Prostate gland (tissue), 2 donors: Measurements from ENCODE around the gene NDUFA13. TPM values are rescaled to one million over a fixed set of nuclear protein-coding genes. Genes with fewer than 3 reads are reported as not detected.

Experiments used
- DNase-seq: peaks from one replicate; pipeline ENCODE4 v3.0.0-alpha.2; 2019; ENCODE audit warnings: low spot score
- H3K27ac ChIP-seq, 2 donors: fragments of 200-600 bp; sonication (generic); 2 replicates each; pipeline ENCODE4 v1.5.1; 2017 to 2019
- H3K27me3 ChIP-seq: fragments of 200-600 bp; sonication (generic); replicated peaks from 2 replicates; pipeline ENCODE4 v1.5.1; 2019; ENCODE audit not compliant: insufficient read depth
- H3K36me3 ChIP-seq, 2 donors: fragments of 200-600 bp; sonication (generic); 1 replicate in 1 of 2; 2 replicates in 1 of 2; pipeline versions ENCODE4 v1.5.1 to v1.8.1; 2017 to 2019
- H3K4me1 ChIP-seq: fragments of 200-600 bp; sonication (generic); replicated peaks from 2 replicates; pipeline ENCODE4 v1.5.1; 2019
- H3K4me3 ChIP-seq, 2 donors: fragments of 200-600 bp; sonication (generic); 2 replicates each; pipeline ENCODE4 v1.5.1; 2017 to 2019
- H3K9me3 ChIP-seq: fragments of 200-600 bp; sonication (generic); 2 replicates; pipeline ENCODE4 v1.5.1; 2017
- POLR2A ChIP-seq: fragments of 450-650 bp; IDR thresholded peaks from one replicate; pipeline ENCODE4 v1.6.1; 2016; ENCODE audit warnings: antibody characterized with exemption, mild to moderate bottlenecking
- POLR2AphosphoS5 ChIP-seq: sonication (generic); formaldehyde crosslinking; IDR thresholded peaks from one replicate; pipeline ENCODE4 v1.6.1; 2017; ENCODE audit warnings: antibody characterized with exemption
- WGBS: methylation state at CpG from one replicate; pipeline ENCODE4 v1.1.5; 2018; 5-methylcytosine and 5-hydroxymethylcytosine counted together
- intact Hi-C: fragments of 100-400 bp; cut with DNase I; formaldehyde crosslinking; loops from one replicate; pipeline ENCODE4 v1.14.2; 2022
- total RNA-seq, 2 donors: library from RNA; depleted of rRNA; stranded (reverse); fragments of >200 nt; gene quantifications; one replicate each; pipeline ENCODE4 v1.1.0, GENCODE V29; 2016
- TF ChIP-seq, protein P1 (sequence below), 4 experiments: fragments of 200-600 bp in 2 of 4; fragments of 450-650 bp in 2 of 4; sonication (generic) in 2 of 4; IDR thresholded peaks; 1 replicate in 3 of 4; 2 replicates in 1 of 4; pipeline ENCODE4 v1.5.1; 2016 to 2019; ENCODE audit warnings: antibody characterized with exemption in 4 of 4, mild to moderate bottlenecking in 2 of 4, moderate library complexity in 2 of 4

The NDUFA13 gene
- total RNA-seq, 2 donors from 2014 or later = 46.0 to 57.4 TPM

GRCh38 chr19:19541616-19542015 lies 25.6 kb downstream of the NDUFA13 start:
- DNase-seq = no peak
- H3K27me3 ChIP-seq = peaks cover 6% of the 10 kb centered on the region
- no peaks in the 10 kb centered on the region for H3K36me3 ChIP-seq
- no peaks in the 10 kb centered on the region for H3K9me3 ChIP-seq
- intact Hi-C loops = no loop called here
- TF ChIP-seq POLR2A (no peak), POLR2AphosphoS5 (no peak)
- TF ChIP-seq, protein P1, sequence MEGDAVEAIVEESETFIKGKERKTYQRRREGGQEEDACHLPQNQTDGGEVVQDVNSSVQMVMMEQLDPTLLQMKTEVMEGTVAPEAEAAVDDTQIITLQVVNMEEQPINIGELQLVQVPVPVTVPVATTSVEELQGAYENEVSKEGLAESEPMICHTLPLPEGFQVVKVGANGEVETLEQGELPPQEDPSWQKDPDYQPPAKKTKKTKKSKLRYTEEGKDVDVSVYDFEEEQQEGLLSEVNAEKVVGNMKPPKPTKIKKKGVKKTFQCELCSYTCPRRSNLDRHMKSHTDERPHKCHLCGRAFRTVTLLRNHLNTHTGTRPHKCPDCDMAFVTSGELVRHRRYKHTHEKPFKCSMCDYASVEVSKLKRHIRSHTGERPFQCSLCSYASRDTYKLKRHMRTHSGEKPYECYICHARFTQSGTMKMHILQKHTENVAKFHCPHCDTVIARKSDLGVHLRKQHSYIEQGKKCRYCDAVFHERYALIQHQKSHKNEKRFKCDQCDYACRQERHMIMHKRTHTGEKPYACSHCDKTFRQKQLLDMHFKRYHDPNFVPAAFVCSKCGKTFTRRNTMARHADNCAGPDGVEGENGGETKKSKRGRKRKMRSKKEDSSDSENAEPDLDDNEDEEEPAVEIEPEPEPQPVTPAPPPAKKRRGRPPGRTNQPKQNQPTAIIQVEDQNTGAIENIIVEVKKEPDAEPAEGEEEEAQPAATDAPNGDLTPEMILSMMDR (IDR thresholded peaks at IDR 0.05) = no peak
- 72% methylated on average over 14 of the region's 16 CpGs for WGBS
- peaks cover 8% of the 10 kb centered on the region for H3K4me1 ChIP-seq
- no peak overlapping the region for H3K27ac ChIP-seq
- no peak overlapping the region for H3K4me3 ChIP-seq

DNA sequence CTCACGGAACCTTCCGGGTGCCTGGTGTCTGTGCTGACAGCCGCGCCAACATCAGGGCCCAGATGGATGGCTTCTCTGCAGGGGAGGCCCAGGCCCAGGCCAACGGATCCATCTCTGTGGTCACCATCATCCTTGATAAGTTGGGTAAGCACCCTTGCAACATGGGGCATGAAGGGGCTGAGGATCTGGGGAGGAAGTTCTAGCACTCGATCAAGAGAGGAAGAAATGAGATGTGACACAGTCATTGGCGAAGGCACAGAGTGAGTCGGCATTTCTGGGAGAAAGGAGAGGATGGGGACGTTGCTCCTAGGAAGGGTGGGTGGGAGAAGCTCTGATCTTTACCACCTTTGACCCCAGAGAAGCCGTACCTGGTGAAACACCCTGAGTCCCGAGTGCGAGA lies 26.5 kb downstream of the NDUFA13 start:
- TF ChIP-seq POLR2A (no peak), POLR2AphosphoS5 (no peak)
- TF ChIP-seq, protein P1 (IDR thresholded peaks at IDR 0.05) = no peak
- Histone ChIP-seq H3K36me3 (no peaks in the 10 kb centered on the region), H3K27ac (no peak overlapping the region), H3K27me3 (peaks cover 6% of the 10 kb centered on the region), H3K4me3 (no peak overlapping the region), H3K9me3 (no peaks in the 10 kb centered on the region), H3K4me1 (peaks cover 8% of the 10 kb centered on the region)
- DNase-seq = no peak
- WGBS = 82% methylated on average over 12 of the region's 12 CpGs
- intact Hi-C loops = no loop called here

- peaks cover 6% of the 10 kb centered on the region for H3K27me3 ChIP-seq
- TF ChIP-seq, protein P1 (IDR thresholded peaks at IDR 0.05) = no peak
- TF ChIP-seq POLR2AphosphoS5 = no peak
- no peak for TF ChIP-seq POLR2A
- intact Hi-C loops = no loop called here
- no peak overlapping the region for H3K27ac ChIP-seq
- no peak overlapping the region for H3K4me3 ChIP-seq
- DNase-seq = no peak
- H3K9me3 ChIP-seq = no peaks in the 10 kb centered on the region
- H3K36me3 ChIP-seq = no peaks in the 10 kb centered on the region
- peaks cover 8% of the 10 kb centered on the region for H3K4me1 ChIP-seq
- WGBS = 93% methylated on average over 12 of the region's 13 CpGs
These were observed 27.1 kb downstream of the NDUFA13 start for GRCh38 chr19:19543101-19543500.

DNA sequence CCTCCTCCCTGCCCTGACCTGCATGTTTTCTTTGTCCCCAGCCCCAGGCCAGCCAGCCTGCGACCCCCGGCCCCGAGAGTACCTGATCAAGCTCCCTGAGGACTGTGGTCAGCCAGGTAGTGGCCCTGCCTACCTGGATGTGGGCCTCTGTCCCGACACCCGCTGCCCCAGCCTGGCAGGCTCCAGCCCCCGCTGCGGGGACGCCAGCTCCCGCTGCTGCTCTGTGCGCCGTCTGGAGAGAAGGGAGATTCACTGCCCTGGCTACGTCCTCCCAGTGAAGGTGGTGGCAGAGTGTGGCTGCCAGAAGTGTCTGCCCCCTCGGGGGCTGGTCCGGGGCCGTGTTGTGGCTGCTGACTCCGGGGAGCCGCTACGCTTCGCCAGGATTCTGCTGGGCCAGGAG lies 27.6 kb downstream of the NDUFA13 start:
- H3K27ac ChIP-seq = no peak overlapping the region
- WGBS = 93% methylated on average over 18 of the region's 19 CpGs
- H3K4me1 ChIP-seq = peaks cover 7% of the 10 kb centered on the region
- DNase-seq = no peak
- TF ChIP-seq POLR2A = no peak
- TF ChIP-seq, protein P1 (IDR thresholded peaks at IDR 0.05) = no peak
- TF ChIP-seq POLR2AphosphoS5 = no peak
- no peaks in the 10 kb centered on the region for H3K36me3 ChIP-seq
- H3K27me3 ChIP-seq = peaks cover 6% of the 10 kb centered on the region
- H3K4me3 ChIP-seq = no peak overlapping the region
- intact Hi-C loops = no loop called here
- H3K9me3 ChIP-seq = no peaks in the 10 kb centered on the region

GRCh38 chr19:19544257-19544953 lies 28.4 kb downstream of the NDUFA13 start:
- H3K4me3 ChIP-seq = no peak overlapping the region
- no peak for TF ChIP-seq POLR2A
- no peak for TF ChIP-seq POLR2AphosphoS5
- TF ChIP-seq, protein P1 (IDR thresholded peaks at IDR 0.05) = no peak
- no peak for DNase-seq
- peaks cover 5% of the 10 kb centered on the region for H3K4me1 ChIP-seq
- WGBS = 93% methylated on average over 68 of the region's 75 CpGs
- no peaks in the 10 kb centered on the region for H3K36me3 ChIP-seq
- H3K27me3 ChIP-seq = peaks cover 6% of the 10 kb centered on the region
- H3K27ac ChIP-seq = no peak overlapping the region
- no peaks in the 10 kb centered on the region for H3K9me3 ChIP-seq
- intact Hi-C loops = no loop called here
